Stimulated activated CD4-positive, alpha-beta T cell treated with anti-CD3 and anti-CD28 coated beads, Interleukin-4, amount 100 ng/mL, for 4 hours (primary cell): Measurements from ENCODE around the gene RNF43.

Experiments used
- DNase-seq, 2 experiments: peaks; one replicate each; pipeline ENCODE4 v3.0.0-alpha.2; 2020

RNF43 gene

DNA sequence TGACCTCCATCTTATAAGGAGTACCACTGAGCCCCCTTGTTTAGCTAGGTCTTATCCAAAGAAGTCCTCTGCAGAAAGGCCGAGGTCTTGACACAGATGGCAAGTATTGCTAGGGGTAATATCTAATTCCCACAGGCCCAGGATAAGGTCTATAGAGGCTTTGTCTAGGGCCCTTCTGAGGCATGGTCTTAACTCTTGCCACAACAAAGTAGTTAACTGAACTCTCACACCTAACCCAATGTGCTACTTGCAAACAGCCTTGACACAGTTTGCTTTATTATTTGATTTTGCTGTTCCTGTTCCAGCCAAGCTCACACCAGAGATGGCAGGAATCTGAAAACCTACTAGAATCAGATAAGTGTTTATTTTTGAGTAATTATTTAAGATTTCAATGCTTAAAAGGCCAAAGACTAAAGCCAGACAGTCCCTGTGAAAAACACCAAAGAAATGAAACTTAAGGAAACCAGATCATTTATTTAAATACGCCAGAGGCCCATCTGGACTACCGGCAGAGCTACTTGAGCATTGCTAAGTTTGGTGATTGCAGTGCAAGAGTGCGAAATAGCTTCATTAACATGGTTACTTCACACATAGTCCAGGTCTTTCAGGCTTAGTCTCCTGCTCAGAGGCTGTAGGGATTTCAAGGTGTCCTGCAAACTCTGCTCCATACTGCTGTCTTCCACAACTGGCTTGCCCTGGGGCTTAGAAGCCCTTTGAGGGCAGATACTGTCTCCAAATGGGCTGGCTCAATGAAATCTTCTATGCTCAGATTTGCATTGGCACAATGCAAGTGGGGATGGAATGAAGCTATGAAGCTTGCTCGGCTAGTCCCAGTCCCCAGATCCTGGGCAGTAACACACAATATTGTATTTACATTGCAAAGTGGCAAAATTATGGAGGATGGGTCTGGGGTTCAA lies 36.9 kb downstream of the RNF43 start:
- no peak for DNase-seq

- DNase-seq, result no peak
Observed at GRCh38 chr17:58379511-58379824, 37.9 kb downstream of the RNF43 start.

DNA sequence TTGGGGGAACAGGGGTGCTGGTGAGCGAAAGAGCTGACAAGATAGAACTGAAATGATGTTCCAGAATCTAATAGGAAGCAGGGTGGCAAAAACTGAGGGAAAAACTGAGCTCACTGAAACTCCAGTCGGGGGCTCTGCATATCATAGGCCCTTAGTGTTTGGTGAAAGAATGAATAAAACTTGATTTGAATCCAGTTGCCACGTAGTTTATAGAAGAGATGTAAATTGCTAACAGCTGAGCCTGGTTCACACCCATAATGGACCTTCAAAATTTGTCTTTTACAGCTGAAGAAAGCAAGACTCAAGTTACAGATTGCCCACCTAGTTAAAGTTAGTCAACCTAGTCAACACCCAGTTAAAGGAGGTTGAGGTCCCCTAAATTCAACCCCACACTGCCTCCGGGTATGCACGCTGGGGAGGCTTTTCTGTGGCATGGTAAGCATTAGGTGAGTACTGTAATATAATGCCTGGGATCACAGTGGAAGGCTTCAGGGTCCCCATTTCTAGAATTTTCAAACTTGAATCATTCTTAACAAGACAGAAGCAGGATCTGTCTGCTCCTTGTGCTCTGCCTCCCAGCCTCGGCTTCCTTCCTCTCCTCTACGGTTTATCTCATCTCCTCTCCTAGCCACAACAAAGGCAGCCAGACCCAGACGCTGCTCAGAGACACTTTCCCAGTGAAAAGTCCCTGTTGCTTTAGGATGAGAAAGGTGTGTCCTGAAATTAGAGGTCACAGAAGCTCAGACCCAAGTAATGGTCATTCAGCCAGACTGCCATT lies 38.4 kb downstream of the RNF43 start:
- no peak for DNase-seq

GRCh38 chr17:58377661-58378060 lies 39.7 kb downstream of the RNF43 start:
- no peak for DNase-seq

- DNase-seq, result no peak
Observed at GRCh38 chr17:58377093-58377601, 40.2 kb downstream of the RNF43 start.

DNA sequence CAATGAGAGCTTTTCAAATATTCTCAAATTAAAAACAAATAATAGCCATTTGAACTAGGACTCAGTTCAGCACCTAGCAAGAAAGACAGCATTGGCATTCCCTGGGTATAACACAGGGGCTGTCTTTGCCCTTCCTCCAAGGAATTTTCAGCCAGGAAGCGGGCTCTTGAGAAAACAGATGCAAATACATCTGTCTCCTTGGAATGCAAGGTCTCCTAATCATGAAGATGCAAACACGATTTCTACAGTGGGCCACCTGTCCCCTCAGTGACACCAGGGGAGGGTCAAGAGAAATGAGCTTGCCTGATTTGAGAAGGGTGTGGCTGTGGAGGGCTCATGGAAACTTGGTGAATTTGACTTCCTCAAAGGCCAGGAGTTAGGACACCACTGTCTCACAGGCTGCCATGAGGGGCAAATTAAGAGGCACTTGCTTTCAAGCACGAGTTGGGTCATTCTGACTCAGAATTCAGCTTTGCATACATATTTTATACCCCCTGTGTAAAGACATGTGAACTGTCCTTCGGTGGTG lies 40.8 kb downstream of the RNF43 start:
- no peak for DNase-seq

DNA sequence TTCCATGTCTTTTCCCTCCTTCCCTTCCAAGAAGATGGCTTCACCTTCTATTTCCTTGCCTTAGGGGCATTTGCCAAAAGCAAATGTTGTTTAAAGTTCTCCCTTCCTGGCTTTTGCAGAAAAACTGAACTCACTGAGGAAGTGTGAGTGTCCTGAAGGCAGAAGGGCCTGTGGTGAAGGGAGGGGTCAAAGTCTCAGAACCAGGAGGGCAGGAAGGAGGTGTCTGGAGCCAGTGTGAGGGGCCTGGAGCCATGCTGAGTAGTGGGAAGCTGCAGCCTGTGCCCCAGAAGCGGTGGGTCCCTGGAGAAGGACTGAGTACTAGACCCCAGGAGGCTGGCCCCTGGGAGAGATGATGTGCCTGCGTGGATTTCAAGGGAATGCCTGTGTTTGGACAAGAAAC lies 41.5 kb downstream of the RNF43 start:
- DNase-seq, result no peak

GRCh38 chr17:58375256-58375655 lies 42.1 kb downstream of the RNF43 start:
- DNase-seq, result no peak

GRCh38 chr17:58373923-58374322 lies 43.4 kb downstream of the RNF43 start:
- no peak for DNase-seq

- DNase-seq, result no peak
Observed at GRCh38 chr17:58373003-58373402, 44.3 kb downstream of the RNF43 start.

- no peak for DNase-seq
Observed at GRCh38 chr17:58371300-58371950, 45.9 kb downstream of the RNF43 start.

DNA sequence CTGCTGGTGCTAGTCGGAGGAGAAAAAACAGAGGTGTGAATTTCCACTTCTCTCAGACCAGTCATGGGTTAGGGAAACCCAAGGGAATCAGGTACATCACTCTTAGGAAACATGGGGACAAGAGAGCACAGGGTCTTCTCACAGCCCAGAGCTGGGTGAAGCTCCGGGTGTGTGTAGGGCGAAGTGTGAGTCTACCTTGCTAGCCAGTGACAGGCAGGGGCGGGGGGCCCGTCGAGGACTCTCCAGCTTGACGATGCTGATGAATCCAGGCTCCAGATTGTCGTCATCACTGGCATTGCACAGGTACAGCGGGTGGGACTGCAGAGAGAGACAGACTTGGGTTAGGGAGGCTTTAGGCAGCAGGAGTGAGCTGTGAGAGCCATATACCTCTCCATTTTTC lies 46.6 kb downstream of the RNF43 start:
- no peak for DNase-seq

- no peak for DNase-seq
Observed at GRCh38 chr17:58370309-58370708, 47.0 kb downstream of the RNF43 start.

GRCh38 chr17:58369214-58370031 lies 47.9 kb downstream of the RNF43 start:
- no peak for DNase-seq

DNA sequence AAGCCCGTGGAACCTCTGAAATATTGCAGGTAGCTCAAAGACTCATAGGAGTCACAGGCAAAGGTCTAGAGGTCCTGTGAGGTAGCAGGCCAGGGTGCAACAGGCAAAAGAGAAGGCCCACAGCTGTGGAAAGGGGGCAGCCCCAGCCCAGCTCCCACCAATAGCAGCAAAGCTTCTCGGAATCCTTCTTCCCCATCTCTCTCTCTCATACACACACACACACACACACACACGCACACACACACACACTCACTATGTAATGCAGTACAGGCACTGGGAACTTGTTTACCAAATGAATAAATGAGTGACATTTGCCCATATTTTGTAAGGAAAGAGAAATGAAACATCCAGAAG lies 48.5 kb downstream of the RNF43 start:
- no peak for DNase-seq
